SH-SY5Y (cell line): ENCODE measurements around the gene TMEM50B.

Experiments
- GATA2 ChIP-seq: IDR thresholded peaks from 2 replicates; pipeline ENCODE4 v1.6.1; 2011; ENCODE audit warnings: mild to moderate bottlenecking, low read depth, low read length
- GATA3 ChIP-seq: IDR thresholded peaks from 2 replicates; pipeline ENCODE4 v1.6.1; 2011; ENCODE audit warnings: low read depth, mild to moderate bottlenecking, low read length, moderate library complexity

DNA sequence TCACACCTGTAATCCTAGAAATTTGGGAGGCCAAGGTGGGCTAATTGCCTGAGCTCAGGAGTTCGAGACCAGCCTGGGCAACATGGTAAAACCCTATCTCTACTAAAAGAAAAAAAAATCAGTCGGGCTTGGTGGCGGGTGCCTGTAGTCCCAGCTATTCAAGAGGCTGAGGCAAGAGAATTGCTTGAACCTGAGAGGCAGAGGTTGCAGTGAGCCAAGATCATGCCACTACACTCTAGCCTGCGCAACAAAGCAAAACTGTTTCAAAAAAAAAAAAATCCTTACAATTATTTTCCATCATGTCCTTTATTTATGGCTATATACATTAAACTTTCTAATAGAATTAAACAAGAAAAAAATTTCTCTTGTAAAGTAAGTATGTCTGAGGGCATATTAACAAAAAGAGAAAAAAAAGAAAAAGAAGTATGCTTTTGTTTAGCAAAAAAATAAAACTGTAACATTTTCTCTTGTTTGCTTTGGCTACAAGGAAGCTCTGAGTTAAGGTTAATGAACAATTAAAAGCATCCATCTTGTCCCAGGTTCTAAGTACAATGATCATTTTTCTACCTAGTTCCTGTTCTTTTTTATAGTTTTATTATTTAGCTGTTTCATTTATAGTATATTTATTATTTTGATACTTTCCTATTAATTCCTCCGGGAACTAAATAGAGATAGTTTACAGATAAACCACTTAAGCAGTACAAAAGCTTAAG is 18.1 kb downstream of the TMEM50B start:
- TF ChIP-seq GATA2 (no peak), GATA3 (no peak)
